ENCODE results near the gene INCA1. TPM values are rescaled to one million over a fixed set of nuclear protein-coding genes. Genes with fewer than 3 reads are reported as not detected.

The INCA1 gene
- total and polyA plus RNA-seq, 2 of the 13 experiments (the other 11 are each of a cell fraction or from before 2014, with no cell fraction given) = 0.93 to 2.6 TPM

GRCh38 chr17:4948166-4948930 is 49.0 kb downstream of the INCA1 start, which contains the start of gene PFN1 (continued):
- 0 out of 2 replicates have a peak, but pooled peaks have one; percentile 44 for TF ChIP-seq THAP8 (CRISPR knock-in tag; IDR thresholded peaks at IDR 0.05; ENCODE audit: borderline replicate concordance)

- WGBS (ENCODE audit: low lambda C conversion rate) = 1% methylated on average over 15 of the region's 56 CpGs
- no peaks in the 10 kb centered on the region; a peak in 1 of 5 replicates for H3K27me3 ChIP-seq (ENCODE audit: control insufficient read depth in 1 of 2, insufficient read depth in 2 of 2, low read length in 2 of 2)
- H3K9me3 ChIP-seq (ENCODE audit: low read length) = no peaks in the 10 kb centered on the region
- peaks cover 16 to 37% of the 10 kb centered on the region in 2 experiments for H3K36me3 ChIP-seq (replicated peaks in 1 of 2; ENCODE audit: control insufficient read depth in 1 of 2, insufficient read depth in 2 of 2, low read length in 2 of 2)
- intact Hi-C loops (cut with micrococcal nuclease; ENCODE audit: unreplicated experiment) = no loop called here
- H3K9ac ChIP-seq (ENCODE audit: insufficient read depth, low read depth, low read length) = peak overlapping the region; percentile 99
- FAIRE-seq (no peak), DNase-seq (ENCODE audit: low spot score) (peak; percentile 50), ATAC-seq (peak; percentile 8)
- H2AFZ ChIP-seq (ENCODE audit: low read length) = no peak overlapping the region
- in situ Hi-C loops (cut with HindIII; ENCODE audit: extremely low pct_ligation_motif_present, low pct_unique_long_range_greater_than_20kb) = no loop called here
- POLR2A ChIA-PET = interaction anchor here (0.9 to 10.0 kb wide), 7 partner anchors 8 to 53 kb away, joined by 3 to 273 read pairs (median 9); partner anchors contain the start of genes INCA1, KIF1C, RNF167 and SLC25A11
- H3K4me2 ChIP-seq (ENCODE audit: low read depth, low read length) = peak overlapping the region; percentile 96
- CTCF ChIA-PET (ENCODE audit: low intra/inter-chr PET ratio, low total read pairs) = no interaction called here
- peaks cover 47% of the 10 kb centered on the region for H3K4me1 ChIP-seq (ENCODE audit: insufficient read depth, low read length)
- BruUV-seq (replicated peaks) = no TSS peak
- peak overlapping the region; percentile 93 to 100 (median 100) for H3K4me3 ChIP-seq (replicated peaks in 1 of 3; ENCODE audit: insufficient read depth in 1 of 3, low read depth in 2 of 3, low read length in 3 of 3)
- peak overlapping the region; percentile 99 for H3K27ac ChIP-seq (ENCODE audit: extremely low read length, insufficient read depth, low read length)
- peaks cover 33% of the 10 kb centered on the region for H4K20me1 ChIP-seq (ENCODE audit: insufficient read depth, low read length)
- H3K79me2 ChIP-seq (ENCODE audit: insufficient read depth, low read length) = peaks cover 49% of the 10 kb centered on the region
- TF ChIP-seq DPF2 (CRISPR knock-in tag; IDR thresholded peaks at IDR 0.05; ENCODE audit: borderline replicate concordance, low read depth) (no peak), ZNF10 (CRISPR knock-in tag; IDR thresholded peaks at IDR 0.05; ENCODE audit: borderline replicate concordance, low read depth) (no peak), HMGXB3 (CRISPR knock-in tag; IDR thresholded peaks at IDR 0.05; ENCODE audit: borderline replicate concordance) (no peak), HNRNPL (IDR thresholded peaks at IDR 0.05; ENCODE audit: low read depth, low read length) (no peak), JARID2 (CRISPR knock-in tag; IDR thresholded peaks at IDR 0.05; ENCODE audit: insufficient replicate concordance) (no peak), ZBTB49 (CRISPR knock-in tag; IDR thresholded peaks at IDR 0.05; ENCODE audit: borderline replicate concordance) (no peak), PBX2 (CRISPR knock-in tag; IDR thresholded peaks at IDR 0.05) (no peak), ZIK1 (CRISPR knock-in tag; IDR thresholded peaks at IDR 0.05; ENCODE audit: borderline replicate concordance, low read depth) (no peak), NCOR1 (IDR thresholded peaks at IDR 0.05; ENCODE audit: borderline replicate concordance, low read length) (no peak)
Observed at GRCh38 chr17:4947411-4948165, 49.7 kb downstream of the INCA1 start.

All from HepG2 (cell line).